Stimulated activated CD8-positive, alpha-beta memory T cell treated with anti-CD3 and anti-CD28 coated beads, Interleukin-7, amount 100 ng/mL, for 4 hours (primary cell): ENCODE data around the gene SYF2.
"Not testable (repeated sequence)": the region's sequence is repeated elsewhere in the genome, so short reads cannot be mapped to it uniquely, and the experiment has no call there.

ENCODE experiments used
- DNase-seq, 2 donors: peaks; one replicate each; pipeline ENCODE4 v3.0.0-alpha.2; 2020; ENCODE audit warnings: low read depth in 2 of 2

The SYF2 gene

GRCh38 chr1:25246600-25247023, 14.3 kb upstream of the SYF2 start:
- DNase-seq, result peak in 1 of 2 donors; percentile 33

GRCh38 chr1:25245809-25246599, 13.7 kb upstream of the SYF2 start:
- DNase-seq, result no peak

- no peak for DNase-seq
These were observed 13.1 kb upstream of the SYF2 start for GRCh38 chr1:25245393-25245792.

- DNase-seq, result no peak
These were observed 11.6 kb upstream of the SYF2 start for GRCh38 chr1:25243907-25244306.

GRCh38 chr1:25239681-25240541, 7.6 kb upstream of the SYF2 start:
- DNase-seq, result peak; percentile 71 to 77

DNA sequence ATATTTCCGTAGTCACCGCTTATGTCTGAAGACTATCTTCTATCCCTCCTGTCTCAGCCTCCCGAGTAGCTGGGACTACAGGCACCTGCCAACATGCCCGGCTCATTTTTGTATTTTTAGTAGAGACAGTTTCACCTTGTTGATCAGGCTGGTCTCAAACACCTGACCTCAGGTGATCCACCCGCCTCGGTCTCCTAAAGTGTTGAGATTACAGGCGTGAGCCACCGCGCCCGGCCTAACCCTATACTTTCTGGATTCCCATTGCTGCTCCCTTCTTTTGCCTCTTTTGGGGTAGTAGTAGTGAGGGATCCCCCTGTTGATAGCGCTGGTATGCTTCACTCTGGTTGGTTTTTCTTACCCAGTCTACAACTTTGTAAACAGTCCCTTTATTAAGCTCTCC, 5.7 kb upstream of the SYF2 start:
- no peak for DNase-seq

DNA sequence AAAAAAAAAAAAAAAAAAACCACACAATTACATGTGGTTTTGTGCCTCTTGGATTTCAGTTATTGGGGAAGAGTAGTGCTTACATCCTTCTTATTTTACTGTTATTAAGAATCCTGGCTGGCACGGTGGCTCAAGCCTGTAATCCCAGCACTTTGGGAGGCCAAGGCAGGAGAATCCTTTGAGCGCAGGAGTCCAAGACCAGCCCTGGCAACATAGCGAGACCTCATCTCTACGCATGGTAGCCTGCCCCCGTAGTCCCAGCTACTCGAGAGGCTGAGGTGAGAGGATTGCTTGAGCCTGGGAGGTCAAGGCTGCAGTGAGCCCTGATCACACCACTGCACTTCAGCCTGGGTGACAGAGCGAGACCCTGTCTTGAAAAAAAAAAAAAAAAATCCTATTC, 4.0 kb upstream of the SYF2 start:
- DNase-seq, result not testable (repeated sequence)

GRCh38 chr1:25235411-25235810, 3.1 kb upstream of the SYF2 start:
- DNase-seq, result not testable (repeated sequence)

GRCh38 chr1:25232866-25233784, 823 bp upstream of the SYF2 start:
- DNase-seq, result peak; percentile 17 to 18

DNA sequence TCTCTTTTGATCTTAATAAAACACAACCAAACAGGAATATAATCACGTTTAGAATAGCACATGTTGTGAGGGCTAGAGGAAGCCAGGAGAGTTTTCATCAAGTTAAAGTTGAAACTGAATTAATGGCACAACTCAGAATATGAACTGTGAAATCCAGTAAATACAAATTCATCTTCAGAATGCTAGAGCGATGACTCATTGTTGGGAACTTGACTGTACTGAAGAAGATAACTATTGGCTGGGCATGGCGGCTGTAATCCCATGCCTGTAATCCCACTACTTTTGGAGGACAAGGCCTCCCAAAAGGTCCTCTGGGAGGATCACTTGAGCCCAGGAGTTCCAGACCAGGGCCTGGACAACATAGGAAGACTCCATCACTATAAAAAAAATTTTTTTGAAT, 8.8 kb downstream of the SYF2 start:
- no peak for DNase-seq

- DNase-seq, result no peak
These were observed 9.7 kb downstream of the SYF2 start for GRCh38 chr1:25222606-25223005.

GRCh38 chr1:25220666-25221065, 11.6 kb downstream of the SYF2 start:
- no peak for DNase-seq

- no peak for DNase-seq
These were observed 12.5 kb downstream of the SYF2 start for GRCh38 chr1:25219661-25220251.

- DNase-seq, result no peak
These were observed 14.6 kb downstream of the SYF2 start for GRCh38 chr1:25217598-25218232.

DNA sequence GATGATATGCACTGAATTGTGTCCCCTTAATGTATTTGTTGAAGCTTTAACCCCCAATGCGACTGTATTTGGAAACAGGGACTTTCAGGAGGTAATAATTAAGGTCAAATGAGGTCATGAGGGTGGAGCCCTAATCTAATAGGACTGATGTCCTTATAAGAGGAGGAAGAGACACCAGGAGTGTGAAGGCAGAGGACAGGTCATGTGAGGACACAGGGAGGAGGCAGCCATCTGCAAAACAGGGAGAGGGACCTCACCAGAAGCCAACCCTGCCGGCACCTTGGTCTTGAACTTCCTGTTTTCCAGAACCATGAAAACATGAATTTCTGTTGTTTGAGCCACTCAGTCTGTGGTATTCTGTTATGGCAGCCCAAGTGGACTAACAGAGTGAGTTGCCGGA, 15.3 kb downstream of the SYF2 start:
- no peak for DNase-seq

DNA sequence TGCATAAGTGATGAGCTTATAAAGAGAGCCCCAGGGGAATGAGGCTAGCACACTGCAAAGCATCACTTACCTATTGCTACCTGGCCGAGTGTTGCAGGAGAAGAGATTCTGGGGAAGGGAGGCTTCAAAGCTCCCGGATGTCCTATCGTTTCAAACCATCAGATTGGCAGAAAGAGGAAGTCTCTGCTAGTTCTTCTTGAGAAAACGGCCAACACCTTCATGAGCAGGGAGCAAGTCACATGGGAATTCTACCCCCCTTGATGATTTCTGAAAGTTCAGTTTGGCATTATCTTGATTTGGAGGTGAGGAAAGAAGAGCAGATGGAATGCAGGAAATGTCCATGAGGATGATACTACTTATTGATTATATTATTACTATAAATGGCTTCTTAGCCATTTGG, 16.2 kb downstream of the SYF2 start:
- no peak for DNase-seq

DNA sequence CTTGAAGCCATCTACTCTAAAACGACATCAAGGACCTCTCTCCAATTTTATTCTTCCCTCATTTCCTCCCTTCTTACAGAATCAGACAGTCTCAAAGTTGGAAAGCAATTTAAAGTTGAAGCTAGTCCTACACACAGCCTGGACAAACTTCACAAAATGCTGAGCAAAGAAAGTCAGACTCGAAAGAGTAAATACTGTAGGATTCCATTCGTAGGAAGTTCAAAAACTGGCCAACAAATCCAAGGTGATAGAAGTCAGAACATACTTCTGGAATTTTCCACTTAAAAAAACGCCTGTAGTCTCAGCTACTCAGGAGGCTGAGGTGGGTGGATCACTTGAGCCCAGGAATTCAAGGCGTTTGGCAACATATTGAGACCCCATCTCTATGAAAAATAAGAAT, 19.6 kb downstream of the SYF2 start:
- DNase-seq, result no peak

- no peak for DNase-seq
These were observed 21.6 kb downstream of the SYF2 start for GRCh38 chr1:25210728-25211127.

DNA sequence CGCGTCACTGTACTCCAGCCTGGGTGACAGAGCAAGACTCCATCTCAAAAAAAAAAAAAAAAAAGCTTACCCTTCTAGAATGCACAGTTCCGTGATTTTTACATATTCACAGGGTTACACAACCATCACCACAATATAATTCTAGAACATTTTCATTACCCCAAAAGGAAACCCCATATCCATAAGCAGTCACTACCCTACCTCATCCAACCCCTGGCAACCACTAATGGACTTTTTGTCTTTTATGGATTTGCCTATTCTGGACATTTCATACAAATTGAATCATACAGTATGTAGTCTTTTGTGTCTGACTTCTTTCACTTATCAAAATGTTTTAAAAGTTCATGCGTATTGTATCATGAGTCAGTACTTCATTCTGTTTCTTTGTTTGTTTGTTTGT, 22.8 kb downstream of the SYF2 start:
- DNase-seq, result no peak

DNA sequence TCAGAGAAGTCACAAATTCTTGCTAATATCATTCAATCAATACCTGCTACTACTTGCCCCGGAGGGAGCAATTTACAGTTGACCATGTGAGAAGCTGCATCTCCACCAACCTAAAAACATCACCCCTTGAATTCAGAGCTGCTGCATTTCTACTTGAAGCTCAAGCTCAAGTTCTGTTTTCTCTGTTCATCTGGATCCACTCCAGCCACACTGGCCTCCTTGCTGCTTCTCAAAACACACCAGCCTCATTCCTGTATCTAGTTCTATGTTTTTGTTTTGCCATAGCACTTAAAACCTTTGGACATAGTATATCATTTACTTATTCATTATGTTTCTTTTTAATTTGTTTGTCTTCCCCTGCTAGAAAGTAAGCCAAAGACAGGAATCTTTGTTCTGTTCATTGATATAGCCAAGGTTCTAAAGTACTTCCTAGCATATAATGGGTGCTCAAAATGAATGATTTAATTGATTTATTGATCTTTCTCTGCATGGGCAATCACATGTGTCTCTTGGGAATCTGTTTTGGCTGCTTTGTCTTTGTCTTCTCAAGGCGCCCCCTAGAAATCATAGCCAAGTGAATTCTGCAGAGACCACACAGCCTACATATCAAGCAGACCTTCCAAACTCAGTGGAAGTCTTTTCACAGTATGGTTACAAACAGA, 23.6 kb downstream of the SYF2 start:
- DNase-seq, result no peak
